HG02938 (cell line): ENCODE data around the gene NPTX2.
A peak's percentile ranks its signal among the peaks of the same experiment; 100 is the strongest.

Experiments
- ATAC-seq: cut with Tn5 transposase; IDR thresholded peaks from one replicate; pipeline ENCODE4 v1.9.1; 2021; ENCODE audit warnings: mild to moderate bottlenecking, moderate library complexity; ENCODE audit not compliant: unreplicated experiment

The NPTX2 gene

GRCh38 chr7:98618786-98619185 is 1.7 kb downstream of the NPTX2 start:
- ATAC-seq: no peak

GRCh38 chr7:98619450-98620321 is 2.6 kb downstream of the NPTX2 start:
- ATAC-seq: no peak

DNA sequence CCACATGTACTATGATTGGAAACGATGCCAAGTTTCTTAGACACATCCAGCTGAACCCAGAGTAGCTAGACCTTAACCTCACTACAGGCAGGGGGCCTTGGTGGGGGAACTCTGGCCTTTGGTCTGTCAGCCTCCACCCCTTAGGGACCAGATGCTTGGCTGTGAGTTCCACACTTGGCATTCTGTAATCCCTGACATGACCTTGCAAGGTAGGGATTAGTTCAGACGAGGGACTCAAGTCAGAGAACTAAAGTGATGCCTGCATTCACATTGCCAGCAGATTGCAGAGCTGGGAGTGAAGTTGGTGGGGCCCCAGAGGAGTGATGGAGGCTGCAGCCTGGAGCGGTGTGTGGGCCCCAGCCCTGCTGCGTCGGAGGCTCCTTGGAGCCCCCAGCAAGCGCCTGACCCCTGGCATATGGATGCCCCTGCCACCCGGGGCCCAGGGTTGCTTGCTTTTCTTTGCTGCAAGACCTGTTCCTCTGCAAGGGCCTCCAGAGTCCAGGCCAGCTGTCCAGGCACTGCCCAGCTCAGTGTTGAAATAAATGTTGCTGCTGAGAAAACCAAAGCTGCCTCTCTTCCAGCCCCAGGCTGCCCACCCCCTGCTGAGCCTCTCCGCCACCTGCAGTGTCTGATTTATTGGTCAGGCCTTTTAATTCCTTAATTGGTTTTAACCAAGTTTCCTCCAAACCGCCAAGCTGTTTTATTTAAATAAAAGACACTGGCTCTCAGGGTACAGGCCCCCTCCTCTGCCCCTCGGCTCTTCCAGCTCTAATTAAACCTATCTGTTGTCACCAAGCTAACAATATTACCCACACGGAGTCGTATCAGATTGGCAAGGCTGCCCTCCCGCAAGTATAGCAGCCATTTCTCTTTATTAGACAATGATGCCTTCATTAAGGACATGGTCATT is 4.7 kb downstream of the NPTX2 start:
- no peak for ATAC-seq

- no peak for ATAC-seq
Measured at GRCh38 chr7:98622926-98623325, 5.8 kb downstream of the NPTX2 start.

DNA sequence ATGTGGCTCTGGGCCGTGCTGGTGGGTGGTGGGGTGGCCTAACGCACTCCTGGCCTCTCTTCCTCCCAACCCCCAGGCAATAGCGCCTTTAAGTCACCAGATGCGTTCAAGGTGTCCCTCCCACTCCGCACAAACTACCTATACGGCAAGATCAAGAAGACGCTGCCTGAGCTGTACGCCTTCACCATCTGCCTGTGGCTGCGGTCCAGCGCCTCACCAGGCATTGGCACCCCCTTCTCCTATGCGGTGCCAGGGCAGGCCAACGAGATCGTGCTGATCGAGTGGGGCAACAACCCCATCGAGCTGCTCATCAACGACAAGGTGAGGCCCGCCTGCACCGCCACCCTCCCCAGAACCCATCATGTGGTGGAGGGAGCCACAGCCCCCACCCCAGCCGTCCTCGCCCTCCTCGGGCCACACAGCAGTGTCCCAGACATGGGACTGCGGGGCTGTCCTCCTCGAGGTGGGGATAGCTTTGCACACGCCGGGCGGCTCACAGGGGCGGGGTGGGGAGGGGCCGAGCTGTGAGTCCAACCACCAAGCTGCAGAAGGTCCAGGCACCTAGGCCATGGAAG is 7.8 kb downstream of the NPTX2 start:
- ATAC-seq: no peak

DNA sequence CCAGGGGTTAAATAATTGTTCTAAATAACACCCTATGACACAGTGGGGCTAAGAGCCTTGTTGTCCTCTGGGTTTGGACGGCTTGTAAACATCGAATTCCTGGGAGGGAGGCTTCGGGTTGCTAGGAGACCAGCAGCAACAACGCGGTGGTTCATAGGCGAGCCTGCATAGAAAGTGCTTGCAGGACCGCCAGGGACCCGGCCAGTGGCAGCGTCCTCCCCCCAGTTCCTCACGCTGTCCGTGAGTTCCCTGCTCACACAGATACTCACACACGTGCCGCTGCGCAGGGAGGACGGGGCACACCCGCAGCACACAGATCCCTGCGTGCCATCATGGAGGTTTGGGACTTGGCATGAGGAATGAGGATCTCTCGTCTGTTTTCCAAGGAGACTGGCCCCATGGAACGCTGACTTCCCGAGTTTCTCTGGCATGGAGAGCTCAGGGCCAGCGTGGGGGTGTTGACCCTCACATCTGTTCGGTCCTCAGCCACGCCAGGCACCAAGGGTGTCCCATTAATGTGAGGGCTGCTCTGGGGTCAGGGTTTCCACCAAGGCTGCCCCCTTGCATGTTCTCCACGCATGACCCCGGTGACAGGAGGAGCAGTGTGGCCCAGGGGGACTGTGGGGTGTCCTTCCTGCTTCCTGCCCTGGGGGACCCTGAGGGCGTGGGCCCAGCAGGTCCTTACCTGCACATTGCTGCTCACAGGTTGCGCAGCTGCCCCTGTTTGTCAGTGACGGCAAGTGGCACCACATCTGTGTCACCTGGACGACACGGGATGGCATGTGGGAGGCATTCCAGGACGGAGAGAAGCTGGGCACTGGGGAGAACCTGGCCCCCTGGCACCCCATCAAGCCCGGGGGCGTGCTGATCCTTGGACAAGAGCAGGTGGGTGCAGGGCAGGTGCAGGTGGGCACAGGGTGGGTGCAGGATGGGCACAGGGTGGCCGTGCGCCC is 9.7 kb downstream of the NPTX2 start:
- no peak for ATAC-seq

GRCh38 chr7:98627413-98627790 is 10.3 kb downstream of the NPTX2 start:
- ATAC-seq: no peak

DNA sequence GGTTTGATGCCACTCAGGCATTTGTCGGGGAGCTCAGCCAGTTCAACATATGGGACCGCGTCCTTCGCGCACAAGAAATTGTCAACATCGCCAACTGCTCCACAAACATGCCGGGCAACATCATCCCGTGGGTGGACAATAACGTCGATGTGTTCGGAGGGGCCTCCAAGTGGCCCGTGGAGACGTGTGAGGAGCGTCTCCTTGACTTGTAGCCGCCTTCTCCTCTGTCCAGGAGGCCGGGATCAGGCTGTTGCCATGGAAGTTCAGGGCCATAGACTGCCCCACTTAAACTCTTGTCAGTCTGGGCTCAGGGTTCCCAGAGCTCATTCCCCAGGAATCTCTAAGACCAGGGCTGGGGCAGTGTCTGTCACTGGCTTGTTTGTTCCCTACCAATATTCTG is 11.3 kb downstream of the NPTX2 start:
- no peak for ATAC-seq

DNA sequence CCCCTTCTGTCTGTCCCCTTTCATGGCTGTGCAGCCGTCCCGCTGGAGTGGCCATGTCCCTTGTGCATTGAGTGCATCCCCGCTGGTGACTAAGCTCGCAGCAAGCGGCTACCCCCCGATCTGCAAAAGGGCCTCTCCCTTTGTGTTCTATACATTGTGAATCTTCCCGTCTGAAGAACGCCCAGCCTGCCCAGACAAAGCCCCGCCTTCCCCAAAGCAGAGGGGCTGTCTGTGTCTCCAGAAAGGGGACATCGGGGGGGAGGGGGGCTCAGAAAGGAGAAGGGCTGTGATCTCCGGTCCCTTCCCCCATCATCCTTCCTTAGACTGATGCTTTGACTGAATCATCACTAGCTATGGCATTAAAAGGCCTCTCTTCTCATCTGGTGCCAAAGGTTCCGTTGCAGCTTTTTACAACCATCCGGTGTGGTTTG is 11.9 kb downstream of the NPTX2 start:
- no peak for ATAC-seq

DNA sequence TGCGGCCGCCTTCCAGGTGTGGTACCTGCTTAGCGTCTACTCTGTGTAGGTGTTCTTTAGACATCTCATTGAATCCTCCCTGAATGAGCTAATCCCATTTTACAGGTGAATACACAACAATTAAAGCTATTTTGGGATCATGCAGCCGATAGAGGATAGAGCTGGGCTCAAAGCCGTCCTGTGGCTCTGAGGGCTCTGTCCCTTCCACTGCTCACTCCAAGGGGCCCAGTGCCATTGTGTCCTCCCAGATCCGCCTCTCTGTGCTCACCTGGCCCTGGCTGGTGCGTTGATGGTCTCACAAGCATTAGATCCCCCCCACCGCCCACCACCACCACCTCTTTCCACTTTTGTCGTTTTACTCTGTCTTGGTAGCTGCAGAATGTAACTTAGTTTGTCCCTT is 13.1 kb downstream of the NPTX2 start:
- no peak for ATAC-seq

DNA sequence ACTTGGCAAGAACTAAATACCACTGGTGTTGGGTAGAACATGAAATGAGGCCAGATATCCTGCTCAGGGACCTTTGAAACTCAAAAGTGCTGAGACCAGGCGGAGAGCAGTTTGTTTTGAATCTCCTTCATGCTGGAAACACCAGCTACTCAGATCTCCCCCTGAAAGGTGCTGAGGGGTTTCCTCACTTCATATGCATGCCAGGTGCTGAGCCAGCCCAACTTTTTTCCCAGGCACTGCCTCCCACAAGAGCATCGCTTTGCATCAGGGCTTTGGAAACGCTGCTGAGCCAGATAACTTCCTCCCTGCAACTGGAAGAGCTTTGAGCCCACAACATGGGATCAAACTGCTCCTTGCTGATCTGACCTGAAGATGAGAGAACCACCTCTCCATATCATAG is 13.7 kb downstream of the NPTX2 start:
- no peak for ATAC-seq

- ATAC-seq: no peak
Measured at GRCh38 chr7:98638853-98639252, 21.8 kb downstream of the NPTX2 start.

- ATAC-seq: no peak
Measured at GRCh38 chr7:98640375-98640774, 23.3 kb downstream of the NPTX2 start.

GRCh38 chr7:98641646-98642500 is 24.8 kb downstream of the NPTX2 start:
- ATAC-seq: peak; percentile 75

- ATAC-seq: peak; percentile 26
Measured at GRCh38 chr7:98643236-98643985, 26.3 kb downstream of the NPTX2 start.

DNA sequence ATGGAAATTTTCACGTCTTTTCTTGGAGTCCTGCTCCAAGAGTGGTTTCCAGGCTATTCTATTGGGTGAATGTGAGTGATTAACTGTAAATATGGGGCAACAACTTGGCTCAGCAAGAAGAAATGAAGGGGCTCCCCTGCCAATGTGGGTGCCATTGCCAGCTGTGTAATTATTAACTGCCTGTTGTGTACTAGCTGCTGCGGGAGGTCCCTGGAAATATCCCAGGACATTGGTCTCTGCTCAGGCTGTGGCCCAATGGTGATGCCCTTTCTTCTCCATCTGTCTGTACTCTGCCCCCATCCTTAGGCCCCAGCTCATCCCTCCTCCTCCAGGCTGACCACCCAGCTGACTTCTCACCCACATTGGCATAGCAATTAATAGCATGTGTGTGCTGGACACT is 29.4 kb downstream of the NPTX2 start:
- ATAC-seq: no peak

DNA sequence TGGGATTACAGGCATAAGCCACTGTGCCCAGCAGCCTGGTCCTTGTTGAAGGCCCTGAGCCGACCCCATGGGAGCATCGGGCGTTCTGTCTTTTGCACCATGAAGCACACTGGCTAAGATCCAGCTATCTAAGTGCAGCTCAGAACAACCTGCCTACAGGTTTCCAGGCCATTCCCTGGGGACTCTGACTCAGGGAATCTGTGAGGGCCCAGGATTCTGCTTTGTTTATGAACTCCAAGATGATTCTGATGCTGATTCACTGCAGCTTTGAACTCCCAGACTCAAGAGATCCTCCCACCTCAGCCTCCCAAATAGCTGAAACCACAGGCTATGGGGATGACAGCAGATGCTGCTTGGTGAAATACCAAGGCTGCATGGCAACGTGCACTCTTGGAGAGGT is 30.2 kb downstream of the NPTX2 start:
- no peak for ATAC-seq

- ATAC-seq: no peak
Measured at GRCh38 chr7:98651760-98652159, 34.7 kb downstream of the NPTX2 start.
